Measurements from ENCODE around the gene ZNF394.

GRCh38 chr7:99461221-99461620 is 38.9 kb downstream of the ZNF394 start:
- peak; percentile 21; the same call in 1 of the 2 replicates for TF ChIP-seq CTCF (conservative IDR thresholded peaks at IDR 0.05; ENCODE audit: low read length)
- no peak for TF ChIP-seq EZH2phosphoT487 (IDR thresholded peaks at IDR 0.05; ENCODE audit: borderline replicate concordance, low read depth, low read length)

All from OCI-LY7 (cell line).